Measurements from ENCODE around the gene MBNL1. TPM values are rescaled to one million over a fixed set of nuclear protein-coding genes. Genes with fewer than 3 reads are reported as not detected.

The MBNL1 gene
- total and polyA plus RNA-seq, 8 donors: 15.2 to 73.2 (median 40.2) TPM

GRCh38 chr3:152258448-152259393 is 10.0 kb upstream of the MBNL1 start:
- no peak for FAIRE-seq
- intact Hi-C loops (cut with DNase I): no loop called here
- Histone ChIP-seq H3K9me3 (no peaks in the 10 kb centered on the region), H3K27me3 (no peaks in the 10 kb centered on the region), H3K27ac (peak overlapping the region; percentile 1 to 81 (median 60)), H3K4me3 (no peak overlapping the region), H3K4me1 (peaks cover 5 to 30% (median 22%) of the 10 kb centered on the region in 3 donors), H3K36me3 (no peaks in the 10 kb centered on the region)
- 10 to 19% methylated on average over 7 of the region's 7 CpGs for WGBS, 2 donors
- peak; percentile 89 to 96 (median 94) for ATAC-seq
- peak in 5 of 6 donors; percentile 64 to 88 (median 76) for DNase-seq
- TF ChIP-seq, protein P1, sequence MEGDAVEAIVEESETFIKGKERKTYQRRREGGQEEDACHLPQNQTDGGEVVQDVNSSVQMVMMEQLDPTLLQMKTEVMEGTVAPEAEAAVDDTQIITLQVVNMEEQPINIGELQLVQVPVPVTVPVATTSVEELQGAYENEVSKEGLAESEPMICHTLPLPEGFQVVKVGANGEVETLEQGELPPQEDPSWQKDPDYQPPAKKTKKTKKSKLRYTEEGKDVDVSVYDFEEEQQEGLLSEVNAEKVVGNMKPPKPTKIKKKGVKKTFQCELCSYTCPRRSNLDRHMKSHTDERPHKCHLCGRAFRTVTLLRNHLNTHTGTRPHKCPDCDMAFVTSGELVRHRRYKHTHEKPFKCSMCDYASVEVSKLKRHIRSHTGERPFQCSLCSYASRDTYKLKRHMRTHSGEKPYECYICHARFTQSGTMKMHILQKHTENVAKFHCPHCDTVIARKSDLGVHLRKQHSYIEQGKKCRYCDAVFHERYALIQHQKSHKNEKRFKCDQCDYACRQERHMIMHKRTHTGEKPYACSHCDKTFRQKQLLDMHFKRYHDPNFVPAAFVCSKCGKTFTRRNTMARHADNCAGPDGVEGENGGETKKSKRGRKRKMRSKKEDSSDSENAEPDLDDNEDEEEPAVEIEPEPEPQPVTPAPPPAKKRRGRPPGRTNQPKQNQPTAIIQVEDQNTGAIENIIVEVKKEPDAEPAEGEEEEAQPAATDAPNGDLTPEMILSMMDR (IDR thresholded peaks at IDR 0.05): no peak

- Histone ChIP-seq H3K4me1 (peaks cover 5 to 30% (median 19%) of the 10 kb centered on the region in 3 donors), H3K4me3 (no peak overlapping the region), H3K9me3 (no peaks in the 10 kb centered on the region), H3K27me3 (no peaks in the 10 kb centered on the region), H3K27ac (peak overlapping the region in 1 of 4 donors; percentile 62), H3K36me3 (no peaks in the 10 kb centered on the region)
- FAIRE-seq: no peak
- TF ChIP-seq, protein P1 (IDR thresholded peaks at IDR 0.05): no peak
- intact Hi-C loops (cut with DNase I): no loop called here
- DNase-seq: no peak
- WGBS, 2 donors: 34 to 36% methylated on average over 2 of the region's 2 CpGs
- no peak for ATAC-seq
These were observed 9.3 kb upstream of the MBNL1 start for GRCh38 chr3:152259468-152259867.

GRCh38 chr3:152260026-152260425 is 8.7 kb upstream of the MBNL1 start:
- DNase-seq: no peak
- no peak for FAIRE-seq
- WGBS, 2 donors: 79 to 82% methylated on average over 3 of the region's 3 CpGs
- no peaks in the 10 kb centered on the region for H3K9me3 ChIP-seq
- TF ChIP-seq, protein P1 (IDR thresholded peaks at IDR 0.05): no peak
- H3K4me3 ChIP-seq: no peak overlapping the region
- no peak for ATAC-seq
- intact Hi-C loops (cut with DNase I): no loop called here
- peaks cover 5 to 30% (median 19%) of the 10 kb centered on the region in 3 donors for H3K4me1 ChIP-seq
- H3K27me3 ChIP-seq: no peaks in the 10 kb centered on the region
- H3K36me3 ChIP-seq: no peaks in the 10 kb centered on the region
- no peak overlapping the region for H3K27ac ChIP-seq

- no peak for FAIRE-seq
- no peaks in the 10 kb centered on the region for H3K36me3 ChIP-seq
These were observed 8.2 kb upstream of the MBNL1 start for GRCh38 chr3:152260529-152260928.

More at GRCh38 chr3:152260529-152260928, 8.2 kb upstream of the MBNL1 start:
- DNase-seq (no peak), ATAC-seq (no peak)
- TF ChIP-seq, protein P1 (IDR thresholded peaks at IDR 0.05): no peak
- Histone ChIP-seq H3K4me1 (peaks cover 5 to 30% (median 19%) of the 10 kb centered on the region in 3 donors), H3K27me3 (no peaks in the 10 kb centered on the region), H3K27ac (no peak overlapping the region), H3K4me3 (no peak overlapping the region), H3K9me3 (no peaks in the 10 kb centered on the region)
- intact Hi-C loops (cut with DNase I): no loop called here
- WGBS, 2 donors: 89 to 97% methylated on average over 1 of the region's 1 CpG
